IPS-18a (cell line): ENCODE data around the gene ANO1.

Experiments
- H3K27ac ChIP-seq: one replicate; pipeline ENCODE4 v1.5.1; 2013; ENCODE audit warnings: low read length
- H3K27me3 ChIP-seq: one replicate; pipeline ENCODE4 v1.6.1; 2013; ENCODE audit warnings: mild to moderate bottlenecking, low read length; ENCODE audit not compliant: control insufficient read depth, insufficient read depth
- H3K36me3 ChIP-seq: one replicate; pipeline ENCODE4 v1.6.1; 2013; ENCODE audit warnings: low read depth, low read length; ENCODE audit not compliant: control insufficient read depth
- H3K4me1 ChIP-seq: one replicate; pipeline ENCODE4 v1.6.1; 2013; ENCODE audit warnings: low read depth, low read length; ENCODE audit not compliant: control insufficient read depth
- H3K4me3 ChIP-seq: one replicate; pipeline ENCODE4 v1.5.1; 2013; ENCODE audit warnings: low read length
- H3K9ac ChIP-seq: one replicate; pipeline ENCODE4 v1.6.1; 2013; ENCODE audit warnings: mild to moderate bottlenecking, low read length, moderate library complexity
- H3K9me3 ChIP-seq: one replicate; pipeline ENCODE4 v1.6.1; 2013; ENCODE audit warnings: low read depth, low read length; ENCODE audit not compliant: control insufficient read depth

ANO1 gene

GRCh38 chr11:70124321-70125000 lies 46.3 kb downstream of the ANO1 start:
- H3K4me3 ChIP-seq, result no peak overlapping the region
- H3K27me3 ChIP-seq, result no peaks in the 10 kb centered on the region
- H3K4me1 ChIP-seq, result peaks cover 22% of the 10 kb centered on the region
- H3K36me3 ChIP-seq, result no peaks in the 10 kb centered on the region
- H3K27ac ChIP-seq, result no peak overlapping the region
- no peaks in the 10 kb centered on the region for H3K9me3 ChIP-seq
- no peak overlapping the region for H3K9ac ChIP-seq

GRCh38 chr11:70126494-70126893 lies 48.4 kb downstream of the ANO1 start:
- H3K27ac ChIP-seq, result no peak overlapping the region
- no peaks in the 10 kb centered on the region for H3K9me3 ChIP-seq
- no peaks in the 10 kb centered on the region for H3K36me3 ChIP-seq
- H3K27me3 ChIP-seq, result no peaks in the 10 kb centered on the region
- H3K4me3 ChIP-seq, result no peak overlapping the region
- H3K4me1 ChIP-seq, result peaks cover 22% of the 10 kb centered on the region
- no peak overlapping the region for H3K9ac ChIP-seq

GRCh38 chr11:70127653-70128434 lies 49.7 kb downstream of the ANO1 start:
- H3K4me3 ChIP-seq, result no peak overlapping the region
- no peaks in the 10 kb centered on the region for H3K9me3 ChIP-seq
- no peak overlapping the region for H3K9ac ChIP-seq
- no peak overlapping the region for H3K27ac ChIP-seq
- H3K4me1 ChIP-seq, result peaks cover 22% of the 10 kb centered on the region
- H3K27me3 ChIP-seq, result no peaks in the 10 kb centered on the region
- no peaks in the 10 kb centered on the region for H3K36me3 ChIP-seq

GRCh38 chr11:70128435-70128906 lies 50.4 kb downstream of the ANO1 start:
- Histone ChIP-seq H3K27me3 (no peaks in the 10 kb centered on the region), H3K9me3 (no peaks in the 10 kb centered on the region), H3K4me3 (no peak overlapping the region), H3K27ac (no peak overlapping the region), H3K9ac (no peak overlapping the region), H3K4me1 (peaks cover 18% of the 10 kb centered on the region), H3K36me3 (no peaks in the 10 kb centered on the region)

GRCh38 chr11:70129051-70129592 lies 51.0 kb downstream of the ANO1 start:
- Histone ChIP-seq H3K9me3 (no peaks in the 10 kb centered on the region), H3K36me3 (no peaks in the 10 kb centered on the region), H3K27ac (no peak overlapping the region), H3K4me1 (peaks cover 18% of the 10 kb centered on the region), H3K27me3 (no peaks in the 10 kb centered on the region), H3K4me3 (no peak overlapping the region), H3K9ac (no peak overlapping the region)

GRCh38 chr11:70130636-70131035 lies 52.5 kb downstream of the ANO1 start:
- Histone ChIP-seq H3K9me3 (no peaks in the 10 kb centered on the region), H3K4me1 (peaks cover 18% of the 10 kb centered on the region), H3K36me3 (no peaks in the 10 kb centered on the region), H3K27ac (no peak overlapping the region), H3K27me3 (no peaks in the 10 kb centered on the region), H3K4me3 (no peak overlapping the region), H3K9ac (no peak overlapping the region)

- Histone ChIP-seq H3K9ac (no peak overlapping the region), H3K27me3 (no peaks in the 10 kb centered on the region), H3K36me3 (no peaks in the 10 kb centered on the region), H3K27ac (no peak overlapping the region), H3K9me3 (no peaks in the 10 kb centered on the region), H3K4me3 (no peak overlapping the region), H3K4me1 (peaks cover 18% of the 10 kb centered on the region)
Measured at GRCh38 chr11:70131606-70132190, 53.6 kb downstream of the ANO1 start.

- Histone ChIP-seq H3K27ac (no peak overlapping the region), H3K9ac (no peak overlapping the region), H3K27me3 (no peaks in the 10 kb centered on the region), H3K36me3 (no peaks in the 10 kb centered on the region), H3K4me1 (peaks cover 16% of the 10 kb centered on the region), H3K4me3 (no peak overlapping the region), H3K9me3 (no peaks in the 10 kb centered on the region)
Measured at GRCh38 chr11:70132641-70133040, 54.5 kb downstream of the ANO1 start.

GRCh38 chr11:70133771-70134335 lies 55.7 kb downstream of the ANO1 start:
- H3K36me3 ChIP-seq, result no peaks in the 10 kb centered on the region
- peaks cover 3% of the 10 kb centered on the region for H3K27me3 ChIP-seq

GRCh38 chr11:70134490-70134889 lies 56.4 kb downstream of the ANO1 start:
- Histone ChIP-seq H3K27me3 (peaks cover 9% of the 10 kb centered on the region), H3K9me3 (no peaks in the 10 kb centered on the region), H3K4me3 (no peak overlapping the region), H3K9ac (no peak overlapping the region), H3K4me1 (no peaks in the 10 kb centered on the region), H3K36me3 (no peaks in the 10 kb centered on the region), H3K27ac (no peak overlapping the region)

More at GRCh38 chr11:70133771-70134335, 55.7 kb downstream of the ANO1 start:
- Histone ChIP-seq H3K9ac (no peak overlapping the region), H3K9me3 (no peaks in the 10 kb centered on the region), H3K4me1 (peaks cover 4% of the 10 kb centered on the region), H3K4me3 (no peak overlapping the region), H3K27ac (no peak overlapping the region)

- Histone ChIP-seq H3K9ac (no peak overlapping the region), H3K4me1 (no peaks in the 10 kb centered on the region), H3K4me3 (no peak overlapping the region), H3K9me3 (no peaks in the 10 kb centered on the region), H3K36me3 (no peaks in the 10 kb centered on the region), H3K27ac (no peak overlapping the region), H3K27me3 (peaks cover 15% of the 10 kb centered on the region)
Measured at GRCh38 chr11:70135142-70135541, 57.0 kb downstream of the ANO1 start.
